Measurements from ENCODE around the gene TCFL5.

DNA sequence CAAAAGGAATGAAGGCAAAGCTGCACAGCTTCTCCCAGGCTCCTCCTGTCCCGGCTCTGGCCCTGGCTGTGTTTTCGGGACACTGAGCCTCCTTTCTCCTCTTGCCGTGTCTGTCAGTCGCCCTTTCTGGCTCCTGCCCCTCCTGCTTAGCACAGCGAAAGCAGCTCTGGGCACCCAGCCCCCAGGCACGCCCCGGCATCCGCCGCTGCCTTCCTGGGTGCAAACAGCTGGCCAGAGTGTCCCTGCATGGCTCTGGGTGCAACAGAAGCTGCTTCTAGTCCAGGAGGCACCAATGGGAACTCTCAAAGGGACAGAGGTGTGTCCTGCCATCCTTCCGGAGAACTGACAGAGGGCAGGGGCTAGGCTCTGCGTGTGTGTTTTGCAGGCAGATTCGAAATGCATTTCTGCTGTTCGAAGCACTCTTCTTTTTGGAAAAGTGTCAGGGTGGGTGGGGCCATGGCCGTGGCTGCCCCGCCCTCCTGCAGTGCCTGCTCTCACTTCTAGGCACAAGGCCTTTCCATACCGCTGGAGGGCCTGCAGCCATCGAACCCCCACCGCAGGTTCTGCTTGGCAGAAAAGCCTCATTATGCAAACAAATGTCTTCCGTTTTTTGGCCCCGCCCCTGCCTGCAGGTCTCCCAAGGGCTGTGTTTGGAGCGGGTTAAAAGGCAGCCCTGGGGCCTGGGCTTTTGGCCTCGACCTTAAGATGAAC lies 29.3 kb downstream of the TCFL5 start:
- TF ChIP-seq, protein P1, sequence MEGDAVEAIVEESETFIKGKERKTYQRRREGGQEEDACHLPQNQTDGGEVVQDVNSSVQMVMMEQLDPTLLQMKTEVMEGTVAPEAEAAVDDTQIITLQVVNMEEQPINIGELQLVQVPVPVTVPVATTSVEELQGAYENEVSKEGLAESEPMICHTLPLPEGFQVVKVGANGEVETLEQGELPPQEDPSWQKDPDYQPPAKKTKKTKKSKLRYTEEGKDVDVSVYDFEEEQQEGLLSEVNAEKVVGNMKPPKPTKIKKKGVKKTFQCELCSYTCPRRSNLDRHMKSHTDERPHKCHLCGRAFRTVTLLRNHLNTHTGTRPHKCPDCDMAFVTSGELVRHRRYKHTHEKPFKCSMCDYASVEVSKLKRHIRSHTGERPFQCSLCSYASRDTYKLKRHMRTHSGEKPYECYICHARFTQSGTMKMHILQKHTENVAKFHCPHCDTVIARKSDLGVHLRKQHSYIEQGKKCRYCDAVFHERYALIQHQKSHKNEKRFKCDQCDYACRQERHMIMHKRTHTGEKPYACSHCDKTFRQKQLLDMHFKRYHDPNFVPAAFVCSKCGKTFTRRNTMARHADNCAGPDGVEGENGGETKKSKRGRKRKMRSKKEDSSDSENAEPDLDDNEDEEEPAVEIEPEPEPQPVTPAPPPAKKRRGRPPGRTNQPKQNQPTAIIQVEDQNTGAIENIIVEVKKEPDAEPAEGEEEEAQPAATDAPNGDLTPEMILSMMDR (IDR thresholded peaks at IDR 0.05; ENCODE audit: low read length), result peak; percentile 14
- TF ChIP-seq EZH2 (optimal IDR thresholded peaks at IDR 0.05; ENCODE audit: low read depth, low read length), result no peak
